Cardiac fibroblast (primary cell): Measurements from ENCODE around the gene TMEM178A.
"Not testable (repeated sequence)": the region's sequence is repeated elsewhere in the genome, so short reads cannot be mapped to it uniquely, and the experiment has no call there.

ENCODE experiments used
- DNase-seq, 2 donors: peaks; one replicate each; pipeline versions ENCODE4 v3.0.0 to v3.0.0-alpha.2; 2010; ENCODE audit warnings: low read depth in 2 of 2
- H3K4me3 ChIP-seq, 2 donors: replicated peaks in 1 of 2; 1 replicate in 1 of 2; 2 replicates in 1 of 2; pipeline ENCODE4 v1.5.1; 2011; ENCODE audit warnings: low read depth in 2 of 2, low read length in 2 of 2, mild to moderate bottlenecking in 2 of 2, moderate library complexity in 1 of 2
- CTCF ChIP-seq: IDR thresholded peaks from one replicate; pipeline ENCODE4 v1.5.1; 2011; ENCODE audit warnings: low read depth, mild to moderate bottlenecking, low read length, inconsistent platforms

TMEM178A gene

GRCh38 chr2:39723946-39724827, 58.5 kb downstream of the TMEM178A start:
- TF ChIP-seq CTCF, result no peak
- peak in 1 of 2 donors; percentile 6 for DNase-seq

DNA sequence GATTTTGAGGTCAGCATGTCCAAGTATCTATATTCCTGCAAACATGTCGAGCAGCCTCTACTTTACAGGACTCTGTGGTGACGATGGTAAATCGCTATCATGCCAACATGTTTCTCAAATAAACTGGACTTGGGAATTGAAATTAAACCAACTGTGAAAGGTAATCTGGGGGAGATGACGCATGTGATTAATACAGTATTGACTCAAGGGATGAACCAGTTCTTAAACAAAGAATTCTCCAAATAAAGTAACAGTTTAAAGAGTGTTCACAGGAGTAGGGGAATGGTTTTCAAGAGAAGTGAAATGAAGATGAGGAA, 59.1 kb downstream of the TMEM178A start:
- no peak overlapping the region for H3K4me3 ChIP-seq
- no peak for TF ChIP-seq CTCF
- no peak for DNase-seq

More at GRCh38 chr2:39723946-39724827, 58.5 kb downstream of the TMEM178A start:
- H3K4me3 ChIP-seq, result no peak overlapping the region

GRCh38 chr2:39725401-39725800, 59.7 kb downstream of the TMEM178A start:
- DNase-seq, result no peak
- TF ChIP-seq CTCF, result no peak
- H3K4me3 ChIP-seq, result no peak overlapping the region

GRCh38 chr2:39728085-39728484, 62.4 kb downstream of the TMEM178A start:
- DNase-seq, result not testable (repeated sequence)

DNA sequence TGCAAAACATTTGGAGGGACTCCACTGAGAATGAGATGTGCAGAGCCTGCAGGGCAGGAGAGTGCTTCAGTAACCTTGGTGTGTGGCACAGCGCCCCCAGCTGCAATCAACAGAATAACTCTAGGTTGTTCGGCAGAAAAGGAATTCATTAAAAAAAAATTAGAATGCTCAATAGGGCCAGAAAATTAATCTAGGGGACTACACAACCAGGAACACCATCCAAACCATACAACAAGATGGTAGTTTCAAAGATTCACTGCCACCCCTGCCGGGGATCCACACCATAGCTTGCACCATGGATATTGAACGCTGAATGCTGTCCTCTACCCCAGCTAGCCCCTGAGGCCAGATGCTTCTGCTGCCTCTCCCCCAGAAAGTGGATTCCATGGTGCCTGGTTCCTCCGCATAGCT, 63.2 kb downstream of the TMEM178A start:
- H3K4me3 ChIP-seq, result no peak overlapping the region
- TF ChIP-seq CTCF, result peak; percentile 78
- DNase-seq, result peak; percentile 51 to 52

More at GRCh38 chr2:39728085-39728484, 62.4 kb downstream of the TMEM178A start:
- H3K4me3 ChIP-seq, result not testable (repeated sequence)

DNA sequence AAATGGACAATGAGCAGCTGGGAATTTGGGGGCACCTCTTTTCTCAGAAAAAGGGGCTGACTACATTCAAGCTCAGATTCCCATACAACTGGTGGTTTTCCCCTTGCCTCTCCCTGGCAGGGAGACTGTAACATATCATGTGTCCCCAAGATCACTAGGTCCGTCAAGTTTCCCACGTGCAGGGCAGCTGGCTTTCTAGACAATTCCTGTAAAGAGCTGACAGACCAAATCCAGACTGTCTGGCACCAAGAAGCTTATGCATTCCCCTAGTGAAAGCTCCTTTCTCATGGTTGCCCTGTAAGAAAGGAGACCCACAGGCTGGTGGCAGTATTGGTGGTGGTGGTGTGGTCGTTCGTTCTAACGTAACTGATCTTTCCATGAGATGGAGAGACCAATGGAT, 64.6 kb downstream of the TMEM178A start:
- H3K4me3 ChIP-seq, result no peak overlapping the region
- TF ChIP-seq CTCF, result no peak
- no peak for DNase-seq

GRCh38 chr2:39730685-39731302, 65.1 kb downstream of the TMEM178A start:
- DNase-seq, result peak; percentile 37 to 65
- TF ChIP-seq CTCF, result peak; percentile 68
- no peak overlapping the region for H3K4me3 ChIP-seq
